Activated B cell treated with CpG ODN at 0.5 μM for 24 hours (primary cell): ENCODE data around the gene TPM4. TPM values are rescaled to one million over a fixed set of nuclear protein-coding genes. Genes with fewer than 3 reads are reported as not detected.

Experiments used
- ATAC-seq: fragments of 200-7000 bp; cut with Tn5 transposase; one replicate; pipeline ENCODE4 v1.10.0; 2021; ENCODE audit warnings: low read depth, mild to moderate bottlenecking, moderate library complexity
- CTCF ChIA-PET: fragments of 350-600 bp; sonication (Branson Sonifier 250); formaldehyde crosslinking; loops from one replicate; lab custom pipeline; 2021; ENCODE audit warnings: antibody characterized with exemption; lab: Charles Lee
- POLR2A ChIA-PET: fragments of 350-600 bp; sonication (Branson Sonifier 250); formaldehyde crosslinking; loops from one replicate; lab custom pipeline; 2021; ENCODE audit warnings: antibody characterized with exemption; lab: Charles Lee
- DNase-seq: peaks from one replicate; pipeline ENCODE4 v3.0.0; 2022
- H3K27ac Mint-ChIP-seq: one replicate; pipeline ENCODE4 v1.8.0; 2020; ENCODE audit warnings: mixed read lengths
- H3K27me3 Mint-ChIP-seq: one replicate; pipeline ENCODE4 v1.8.0; 2021; ENCODE audit warnings: mixed read lengths
- H3K36me3 Mint-ChIP-seq: one replicate; pipeline ENCODE4 v1.8.0; 2021; ENCODE audit warnings: low read depth, mixed read lengths
- H3K4me1 Mint-ChIP-seq: one replicate; pipeline ENCODE4 v1.8.0; 2021; ENCODE audit warnings: mixed read lengths
- H3K4me3 Mint-ChIP-seq: one replicate; pipeline ENCODE4 v1.8.0; 2020; ENCODE audit warnings: mild to moderate bottlenecking, mixed read lengths
- H3K9me3 Mint-ChIP-seq: one replicate; pipeline ENCODE4 v1.8.0; 2020; ENCODE audit warnings: mixed read lengths
- CTCF ChIP-seq: fragments of 200-600 bp; IDR thresholded peaks from one replicate; pipeline ENCODE4 v1.8.0; 2022; ENCODE audit warnings: antibody characterized with exemption, mild to moderate bottlenecking
- intact Hi-C: fragments of 100-400 bp; cut with micrococcal nuclease; formaldehyde crosslinking; loops from one replicate; pipeline ENCODE4 v1.15.1; 2024
- total RNA-seq: library from RNA; stranded (reverse); gene quantifications from 2 replicates; pipeline ENCODE4 v1.2.3, GENCODE V29; 2022

Gene TPM4
- total RNA-seq, 1 donor from 2014 or later, result 257 TPM

- H3K4me3 Mint-ChIP-seq, result no peak overlapping the region
- H3K9me3 Mint-ChIP-seq, result no peaks in the 10 kb centered on the region
- ChIA-PET POLR2A (interaction anchor here (0.6 to 2.5 kb wide), 6 partner anchors 11 to 97 kb away, joined by 3 to 12 read pairs (median 4); partner anchors contain the start of gene FAM32A), CTCF (interaction anchor here (1.6 kb wide), 1 partner anchor 23 kb away, joined by 4 read pairs; the partner anchor contains the start of gene RAB8A)
- peaks cover 22% of the 10 kb centered on the region for H3K4me1 Mint-ChIP-seq
- no peak for ATAC-seq
- DNase-seq, result no peak
- H3K36me3 Mint-ChIP-seq, result peaks cover 86% of the 10 kb centered on the region
- H3K27me3 Mint-ChIP-seq, result no peaks in the 10 kb centered on the region
- intact Hi-C loops, result no loop called here
- no peak overlapping the region for H3K27ac Mint-ChIP-seq
- no peak for TF ChIP-seq CTCF
Measured at GRCh38 chr19:16088351-16089009, 12.2 kb downstream of the TPM4 start.

- H3K9me3 Mint-ChIP-seq, result no peaks in the 10 kb centered on the region
- no peaks in the 10 kb centered on the region for H3K27me3 Mint-ChIP-seq
- POLR2A ChIA-PET, result interaction anchor here (0.6 to 1.4 kb wide), 8 partner anchors 10 to 96 kb away, joined by 3 to 7 read pairs (median 4); partner anchors contain the start of gene FAM32A
- no peak overlapping the region for H3K4me3 Mint-ChIP-seq
- DNase-seq, result no peak
- CTCF ChIA-PET, result interaction anchor here (0.6 to 1.6 kb wide), 3 partner anchors 19 to 329 kb away, joined by 3 to 4 read pairs (median 3); partner anchors contain the start of gene RAB8A
- TF ChIP-seq CTCF, result no peak
- peaks cover 87% of the 10 kb centered on the region for H3K36me3 Mint-ChIP-seq
- ATAC-seq, result no peak
- peaks cover 23% of the 10 kb centered on the region for H3K4me1 Mint-ChIP-seq
- intact Hi-C loops, result no loop called here
- H3K27ac Mint-ChIP-seq, result peak overlapping the region; percentile 46
Measured at GRCh38 chr19:16089010-16089846, 12.9 kb downstream of the TPM4 start.

- Mint-ChIP-seq H3K4me1 (peaks cover 11% of the 10 kb centered on the region), H3K36me3 (peaks cover 90% of the 10 kb centered on the region), H3K27me3 (no peaks in the 10 kb centered on the region), H3K4me3 (no peak overlapping the region), H3K9me3 (no peaks in the 10 kb centered on the region), H3K27ac (no peak overlapping the region)
- DNase-seq (no peak), ATAC-seq (no peak)
- TF ChIP-seq CTCF, result no peak
- ChIA-PET POLR2A (interaction anchor here (0.7 to 1.7 kb wide), 5 partner anchors 8 to 19 kb away, joined by 3 to 6 read pairs (median 4); no protein-coding TSS in a partner anchor), CTCF (interaction anchor here (1.1 to 1.2 kb wide), 2 partner anchors 19 to 29 kb away, joined by 3 to 7 read pairs; no protein-coding TSS in a partner anchor)
- intact Hi-C loops, result no loop called here
Measured at GRCh38 chr19:16091546-16092475, 15.5 kb downstream of the TPM4 start.

- Mint-ChIP-seq H3K9me3 (no peaks in the 10 kb centered on the region), H3K36me3 (peaks cover 88% of the 10 kb centered on the region), H3K4me3 (no peak overlapping the region), H3K27ac (peak overlapping the region; percentile 57), H3K4me1 (peaks cover 13% of the 10 kb centered on the region), H3K27me3 (no peaks in the 10 kb centered on the region)
- ChIA-PET CTCF (interaction anchor here (1.3 to 2.1 kb wide), 4 partner anchors 8 to 32 kb away, joined by 3 to 12 read pairs (median 7); no protein-coding TSS in a partner anchor), POLR2A (interaction anchor here (0.7 to 3.5 kb wide), 11 partner anchors 8 to 173 kb away, joined by 3 to 24 read pairs (median 8); partner anchors contain the start of genes HSH2D and RAB8A)
- intact Hi-C loops, result no loop called here
- no peak for TF ChIP-seq CTCF
- DNase-seq, result no peak
- ATAC-seq, result no peak
Measured at GRCh38 chr19:16094360-16095070, 18.2 kb downstream of the TPM4 start.
